GM18511 (cell line): ENCODE measurements around the gene FARP2.
"Not testable (repeated sequence)": the region's sequence is repeated elsewhere in the genome, so short reads cannot be mapped to it uniquely, and the experiment has no call there.

ENCODE experiments used
- ATAC-seq: cut with Tn5 transposase; IDR thresholded peaks from one replicate; pipeline ENCODE4 v1.9.1; 2021; ENCODE audit warnings: mild to moderate bottlenecking, moderate library complexity; ENCODE audit not compliant: unreplicated experiment

Gene FARP2

GRCh38 chr2:241525818-241526780, 170.0 kb downstream of the FARP2 start:
- ATAC-seq: not testable (repeated sequence)

DNA sequence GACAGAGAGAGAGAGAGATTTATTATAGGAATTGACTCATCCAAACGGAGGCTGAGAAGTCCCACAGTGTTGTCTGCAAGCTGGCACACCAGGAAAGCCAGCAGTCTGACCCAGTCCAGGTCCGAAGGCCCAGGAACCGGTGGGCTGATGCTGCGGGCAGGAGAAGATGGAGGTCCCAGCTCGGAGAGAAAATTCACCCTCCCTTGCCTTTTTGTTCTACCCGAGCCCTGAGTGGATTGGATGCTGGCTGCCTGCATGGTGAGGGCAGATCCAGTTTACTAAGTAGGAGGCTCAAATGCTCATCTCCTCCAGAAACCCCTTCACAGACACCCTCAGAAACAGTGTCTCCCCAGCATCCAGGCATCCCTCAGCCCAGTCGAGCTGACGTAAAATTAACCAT, 174.5 kb downstream of the FARP2 start:
- no peak for ATAC-seq

DNA sequence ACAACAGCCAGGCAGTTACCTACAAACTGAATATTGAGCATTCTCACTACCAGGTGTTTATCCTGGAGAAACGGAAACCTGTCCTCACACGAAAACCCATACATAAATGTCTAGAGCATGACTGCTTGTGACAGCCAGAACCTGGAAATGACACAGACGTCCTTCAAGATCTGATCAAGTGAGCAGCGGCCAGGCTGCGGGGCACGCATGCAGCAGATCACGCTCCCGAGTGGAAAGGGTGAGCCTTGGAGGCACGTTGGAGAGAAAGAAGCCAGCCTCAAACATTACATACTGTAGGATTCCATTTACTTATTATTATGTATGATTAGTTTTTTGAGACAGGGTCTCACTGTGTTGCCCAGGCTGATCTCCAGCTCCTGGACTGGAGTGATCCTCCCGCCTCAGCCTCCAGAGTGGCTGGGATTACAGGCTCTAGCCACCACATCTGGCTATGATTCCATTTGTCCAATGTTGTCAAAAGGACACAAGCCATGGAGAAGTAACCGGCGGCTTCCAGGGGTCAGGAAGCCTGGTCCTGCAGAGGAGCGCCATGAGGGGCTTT, 175.2 kb downstream of the FARP2 start:
- ATAC-seq: no peak

DNA sequence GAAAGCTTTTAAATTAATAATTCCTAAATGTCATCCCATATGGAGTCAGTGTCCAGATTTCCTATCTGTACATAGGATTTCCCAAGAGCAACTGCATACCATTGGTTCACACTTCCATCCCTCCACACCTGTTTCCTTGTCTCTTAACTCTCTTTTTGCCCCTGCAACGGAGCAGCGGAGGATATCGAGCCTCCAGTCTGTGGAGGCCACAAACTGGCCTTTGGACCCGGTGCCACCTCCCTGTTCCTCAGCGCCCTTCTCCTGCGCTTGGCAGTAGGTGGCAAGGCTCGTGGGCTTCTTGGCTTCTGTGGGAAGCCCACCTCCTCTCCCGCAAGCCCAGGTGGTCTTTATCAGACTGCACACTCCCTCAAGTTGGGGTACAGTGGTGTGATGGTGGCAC, 176.1 kb downstream of the FARP2 start:
- no peak for ATAC-seq

DNA sequence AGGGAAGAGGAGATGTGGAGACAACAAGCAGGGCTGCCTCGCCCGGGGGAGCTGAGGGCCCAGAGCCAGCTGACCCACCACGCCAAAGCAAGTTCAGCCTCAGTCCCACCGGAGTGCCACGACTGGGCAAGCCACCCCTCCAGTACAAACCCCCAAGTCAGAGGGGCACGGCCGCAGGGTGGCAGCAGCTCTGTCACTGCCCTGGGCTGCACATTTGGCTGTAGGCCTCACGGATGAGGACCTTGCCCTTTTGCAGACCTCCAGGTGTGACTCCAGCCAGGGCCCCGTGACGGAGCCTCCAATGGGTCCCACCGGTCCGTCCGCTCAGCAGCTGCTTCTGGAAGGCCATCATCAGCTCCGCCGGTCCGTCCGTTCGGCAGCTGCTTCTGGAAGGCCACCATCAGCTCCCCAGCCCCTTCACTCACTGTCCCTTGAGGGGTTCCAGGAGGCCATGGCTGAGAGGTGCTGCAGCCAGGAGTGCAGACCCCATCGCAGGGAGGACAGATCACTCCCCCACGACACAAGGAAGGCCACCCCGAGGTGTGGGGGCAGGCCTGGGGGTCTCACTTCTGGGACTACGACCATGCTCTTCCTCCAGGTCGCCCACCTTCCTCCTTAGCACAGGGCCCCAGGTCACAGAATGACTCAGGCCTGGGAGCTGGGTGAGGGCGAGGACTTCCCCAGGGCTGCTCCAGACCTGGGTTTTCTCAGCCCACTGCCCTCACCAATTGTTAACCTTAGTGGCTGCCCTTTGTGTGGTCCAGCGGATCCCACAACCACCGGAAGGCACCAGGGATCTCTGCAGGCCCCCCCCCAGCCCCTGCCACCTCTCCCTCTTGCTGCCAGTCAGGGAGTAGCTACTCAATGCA, 176.9 kb downstream of the FARP2 start:
- ATAC-seq: no peak

GRCh38 chr2:241534293-241534692, 178.2 kb downstream of the FARP2 start:
- no peak for ATAC-seq

DNA sequence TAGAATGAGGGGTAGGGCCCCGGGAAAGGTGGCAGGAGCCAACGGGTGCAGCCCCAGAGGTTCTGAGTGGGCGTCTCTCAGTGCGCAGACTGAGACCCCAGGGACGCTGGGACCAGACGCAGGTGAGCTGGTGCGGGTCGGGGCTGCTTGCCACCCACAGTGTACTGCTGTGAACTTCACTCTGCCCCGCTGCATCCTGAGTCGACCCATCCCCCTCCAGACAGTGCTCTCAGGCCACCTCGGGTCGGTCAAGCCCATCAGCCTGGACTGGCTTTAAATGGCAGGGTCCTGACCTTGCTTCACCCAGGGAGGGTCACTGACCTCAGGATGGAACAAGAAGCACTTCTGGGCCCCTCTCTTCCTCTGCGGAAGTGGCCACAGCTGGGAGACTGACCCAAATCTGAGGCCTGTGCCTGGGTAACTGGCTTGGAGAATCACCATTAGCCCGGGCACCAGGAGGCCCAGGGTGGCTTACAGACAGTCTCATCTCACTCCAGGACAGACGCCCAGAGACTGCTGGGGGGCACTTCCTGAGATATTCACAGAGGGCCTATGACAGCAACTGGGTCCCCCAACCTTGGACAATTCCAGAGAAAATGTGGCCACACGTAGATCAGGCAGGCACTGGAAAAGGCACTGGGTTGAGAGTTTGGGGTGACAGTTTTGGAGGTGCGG, 178.8 kb downstream of the FARP2 start:
- ATAC-seq: no peak

GRCh38 chr2:241535871-241536655, 180.0 kb downstream of the FARP2 start:
- no peak for ATAC-seq

GRCh38 chr2:241538838-241539615, 182.9 kb downstream of the FARP2 start:
- ATAC-seq: no peak

DNA sequence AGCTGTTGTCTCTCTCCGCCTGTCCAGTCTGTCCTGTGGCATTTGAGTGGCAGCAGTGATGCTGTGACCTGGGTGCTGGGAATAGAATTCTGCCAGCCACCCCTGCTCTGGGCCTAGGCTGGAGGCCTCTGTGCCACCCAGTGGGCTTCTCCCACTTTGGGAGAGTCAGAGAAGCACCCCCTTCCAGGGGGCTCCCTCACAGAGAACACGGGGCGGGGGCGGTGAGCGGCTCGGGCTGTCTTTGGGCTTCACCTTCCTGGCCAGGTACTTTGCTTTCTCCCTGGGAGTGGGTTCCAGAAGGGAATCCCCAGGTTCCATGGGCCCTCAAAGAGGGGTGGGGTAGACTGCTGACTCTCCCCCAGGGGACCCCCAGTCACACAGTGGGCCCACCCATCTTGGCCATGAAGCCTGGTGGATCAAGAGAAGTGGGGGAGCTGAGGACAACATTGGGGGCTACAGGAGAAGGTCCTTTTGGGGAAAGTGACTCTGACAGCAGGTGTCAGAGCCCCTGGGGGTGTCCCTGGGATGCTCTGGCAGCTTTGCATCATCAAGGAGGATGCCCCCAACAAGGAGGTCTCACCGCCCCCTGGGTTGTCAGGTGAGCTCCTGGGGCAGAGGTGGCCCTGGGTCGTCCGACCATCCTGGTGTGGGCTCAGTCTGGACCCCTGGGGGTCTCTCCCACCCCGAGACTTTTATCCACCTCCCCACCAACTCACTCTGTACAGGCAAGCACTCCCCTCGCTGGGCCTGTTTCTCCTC, 183.7 kb downstream of the FARP2 start:
- no peak for ATAC-seq

GRCh38 chr2:241540401-241540770, 184.3 kb downstream of the FARP2 start:
- ATAC-seq: no peak

GRCh38 chr2:241540771-241541561, 184.9 kb downstream of the FARP2 start:
- no peak for ATAC-seq

DNA sequence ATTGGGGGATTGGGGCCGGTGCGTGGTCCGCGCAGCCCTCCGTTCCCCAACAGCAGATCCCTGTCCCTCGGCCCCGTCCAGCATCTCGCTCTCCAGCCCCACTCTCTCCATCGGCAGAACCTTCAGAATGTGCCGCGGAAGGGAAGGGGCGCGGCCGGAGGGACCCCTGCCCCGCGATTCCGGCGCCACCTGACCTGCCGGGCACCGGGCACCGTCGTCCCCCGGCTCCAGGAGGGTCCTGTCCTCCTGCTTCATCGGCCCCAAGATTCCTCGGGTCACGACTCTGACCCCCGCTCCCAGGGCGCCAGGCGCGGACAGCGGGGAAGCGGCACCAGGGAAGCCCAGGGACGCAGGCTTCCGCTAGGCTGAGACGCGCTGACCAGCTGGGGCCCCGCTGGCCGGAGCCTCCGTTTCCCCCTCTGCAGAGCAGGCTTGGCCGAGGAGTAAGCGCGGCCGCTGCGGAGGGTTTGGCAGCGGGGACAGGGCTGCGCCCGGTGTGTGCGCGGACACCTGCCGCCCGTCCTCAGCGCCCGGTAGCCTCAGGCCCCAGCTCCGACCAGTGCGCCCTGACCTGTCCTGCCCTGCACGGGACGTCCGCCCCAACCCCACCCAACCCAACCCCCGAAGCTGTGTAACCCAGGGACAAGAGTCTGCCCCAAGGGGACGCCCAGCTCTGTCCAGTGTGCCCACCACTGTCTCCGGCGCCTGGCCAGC, 185.6 kb downstream of the FARP2 start:
- no peak for ATAC-seq

GRCh38 chr2:241542278-241542605, 186.2 kb downstream of the FARP2 start:
- no peak for ATAC-seq
